Panc1 (cell line): ENCODE data around the gene KDM4B. TPM values are rescaled to one million over a fixed set of nuclear protein-coding genes. Genes with fewer than 3 reads are reported as not detected.
"Not testable (repeated sequence)": the region's sequence is repeated elsewhere in the genome, so short reads cannot be mapped to it uniquely, and the experiment has no call there.

Source experiments
- ATAC-seq: fragments of 200-7000 bp; cut with Tn5 transposase; 2 replicates; pipeline ENCODE4 v1.9.1; 2020; ENCODE audit warnings: mild to moderate bottlenecking, moderate library complexity
- BruUV-seq: library from RNA; stranded (reverse); fragments of 400-500 nt; replicated peaks from 2 replicates; lab custom pipeline; 2021; lab: Mats Ljungman, UMichigan
- CTCF ChIA-PET: fragments of 300-600 bp; sonication (Branson Sonifier 250); formaldehyde crosslinking; loops from one replicate; lab custom pipeline; 2022; ENCODE audit warnings: antibody characterized with exemption; lab: Charles Lee
- POLR2A ChIA-PET: fragments of 300-600 bp; sonication (Branson Sonifier 250); formaldehyde crosslinking; loops from one replicate; lab custom pipeline; 2022; ENCODE audit warnings: antibody characterized with exemption; lab: Charles Lee
- DNase-seq: peaks from one replicate; pipeline ENCODE4 v3.0.0-alpha.2; 2010; ENCODE audit warnings: low read depth, low spot score
- H3K27ac ChIP-seq: 2 replicates; pipeline ENCODE4 v1.5.1; 2011; ENCODE audit warnings: mild to moderate bottlenecking, low read length, inconsistent platforms
- H3K27me3 ChIP-seq: fragments of 200-500 bp; sonication (Bioruptor generic); 2 replicates; pipeline ENCODE4 v1.6.0; 2014; ENCODE audit warnings: low read length, inconsistent platforms; ENCODE audit not compliant: control insufficient read depth, insufficient read depth
- H3K36me3 ChIP-seq: fragments of 200-500 bp; sonication (Bioruptor generic); 2 replicates; pipeline ENCODE4 v1.5.1; 2014; ENCODE audit warnings: inconsistent platforms, mild to moderate bottlenecking, low read length, moderate library complexity; ENCODE audit not compliant: control insufficient read depth, insufficient read depth
- H3K4me1 ChIP-seq: 2 replicates; pipeline ENCODE4 v1.5.1; 2011; ENCODE audit warnings: inconsistent platforms, mild to moderate bottlenecking, low read length, moderate library complexity; ENCODE audit not compliant: control insufficient read depth, insufficient read depth
- H3K4me3 ChIP-seq, 2 experiments: 2 replicates each; pipeline ENCODE4 v1.5.1; 2011 to 2012; ENCODE audit warnings: low read depth in 2 of 2, low read length in 2 of 2, mild to moderate bottlenecking in 2 of 2, inconsistent platforms in 1 of 2, moderate library complexity in 1 of 2
- H3K9me3 ChIP-seq: fragments of 200-500 bp; sonication (Bioruptor generic); 2 replicates; pipeline ENCODE4 v1.5.1; 2014; ENCODE audit warnings: low read depth, mild to moderate bottlenecking, inconsistent platforms, low read length, moderate library complexity; ENCODE audit not compliant: control insufficient read depth, insufficient read depth
- POLR2AphosphoS5 ChIP-seq: IDR thresholded peaks from 2 replicates; pipeline ENCODE4 v1.6.1; 2012; ENCODE audit warnings: mild to moderate bottlenecking, low read depth, low read length, moderate library complexity
- SIN3A ChIP-seq: IDR thresholded peaks from 2 replicates; pipeline ENCODE4 v1.6.1; 2012; ENCODE audit warnings: low read depth, mild to moderate bottlenecking, low read length, moderate library complexity, borderline replicate concordance; ENCODE audit not compliant: insufficient read depth
- TCF7L2 ChIP-seq: IDR thresholded peaks from 2 replicates; pipeline ENCODE4 v1.6.1; 2011; ENCODE audit warnings: mild to moderate bottlenecking, low read depth, low read length, inconsistent platforms
- in situ Hi-C: cut with HindIII; loops from 2 replicates; pipeline ENCODE4 v1.10.0; 2016; ENCODE audit warnings: low sequenced_read_pairs, low pct_unique_long_range_greater_than_20kb
- intact Hi-C: fragments of 100-400 bp; cut with micrococcal nuclease; formaldehyde crosslinking; loops from one replicate; pipeline ENCODE4 v1.10.0; 2022; ENCODE audit not compliant: unreplicated experiment
- total RNA-seq: library from RNA; stranded (reverse); gene quantifications from one replicate; pipeline ENCODE4 v1.2.1, GENCODE V29; 2021; ENCODE audit not compliant: unreplicated experiment
- TF ChIP-seq, protein P1 (sequence below): fragments of 450-650 bp; IDR thresholded peaks from 2 replicates; pipeline ENCODE4 v1.5.1; 2017; ENCODE audit warnings: mild to moderate bottlenecking
- TF ChIP-seq, protein P2 (sequence below), 2 experiments: IDR thresholded peaks; 2 replicates each; pipeline ENCODE4 v1.6.1; 2011 to 2012; ENCODE audit warnings: low read depth in 2 of 2, control low read depth in 1 of 2, low read length in 1 of 2, mild to moderate bottlenecking in 1 of 2, moderate library complexity in 1 of 2; ENCODE audit not compliant: insufficient read depth in 1 of 2

KDM4B gene
- total RNA-seq, 1 experiment from 2014 or later, result 18.4 TPM

DNA sequence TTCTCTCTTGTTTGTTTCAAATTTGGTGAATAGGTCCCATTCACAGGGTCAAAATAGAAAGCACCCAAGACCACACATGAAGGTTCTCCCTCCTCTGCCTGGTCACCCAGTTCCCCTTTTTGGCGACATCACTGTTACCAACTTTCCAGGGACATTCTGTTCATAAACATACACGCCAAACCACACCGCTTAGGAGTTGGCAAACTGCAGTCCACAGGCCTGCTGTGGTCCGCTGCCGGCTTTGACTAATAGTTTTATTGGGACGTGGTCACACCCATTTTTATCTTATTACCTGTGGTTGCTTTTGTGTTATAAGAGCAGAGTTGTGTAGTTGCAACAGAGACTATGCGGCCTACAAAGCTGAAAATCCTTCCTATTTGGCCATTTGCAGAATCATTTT lies 35.4 kb upstream of the KDM4B start:
- in situ Hi-C loops, result no loop called here
- ChIA-PET CTCF (no interaction called here), POLR2A (no interaction called here)
- BruUV-seq, result no TSS peak
- no peak overlapping the region for H3K27ac ChIP-seq
- H3K4me1 ChIP-seq, result no peaks in the 10 kb centered on the region
- intact Hi-C loops, result no loop called here
- TF ChIP-seq SIN3A (no peak), TCF7L2 (no peak), POLR2AphosphoS5 (no peak)
- TF ChIP-seq, protein P1, sequence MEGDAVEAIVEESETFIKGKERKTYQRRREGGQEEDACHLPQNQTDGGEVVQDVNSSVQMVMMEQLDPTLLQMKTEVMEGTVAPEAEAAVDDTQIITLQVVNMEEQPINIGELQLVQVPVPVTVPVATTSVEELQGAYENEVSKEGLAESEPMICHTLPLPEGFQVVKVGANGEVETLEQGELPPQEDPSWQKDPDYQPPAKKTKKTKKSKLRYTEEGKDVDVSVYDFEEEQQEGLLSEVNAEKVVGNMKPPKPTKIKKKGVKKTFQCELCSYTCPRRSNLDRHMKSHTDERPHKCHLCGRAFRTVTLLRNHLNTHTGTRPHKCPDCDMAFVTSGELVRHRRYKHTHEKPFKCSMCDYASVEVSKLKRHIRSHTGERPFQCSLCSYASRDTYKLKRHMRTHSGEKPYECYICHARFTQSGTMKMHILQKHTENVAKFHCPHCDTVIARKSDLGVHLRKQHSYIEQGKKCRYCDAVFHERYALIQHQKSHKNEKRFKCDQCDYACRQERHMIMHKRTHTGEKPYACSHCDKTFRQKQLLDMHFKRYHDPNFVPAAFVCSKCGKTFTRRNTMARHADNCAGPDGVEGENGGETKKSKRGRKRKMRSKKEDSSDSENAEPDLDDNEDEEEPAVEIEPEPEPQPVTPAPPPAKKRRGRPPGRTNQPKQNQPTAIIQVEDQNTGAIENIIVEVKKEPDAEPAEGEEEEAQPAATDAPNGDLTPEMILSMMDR, result no peak
- TF ChIP-seq, protein P2, sequence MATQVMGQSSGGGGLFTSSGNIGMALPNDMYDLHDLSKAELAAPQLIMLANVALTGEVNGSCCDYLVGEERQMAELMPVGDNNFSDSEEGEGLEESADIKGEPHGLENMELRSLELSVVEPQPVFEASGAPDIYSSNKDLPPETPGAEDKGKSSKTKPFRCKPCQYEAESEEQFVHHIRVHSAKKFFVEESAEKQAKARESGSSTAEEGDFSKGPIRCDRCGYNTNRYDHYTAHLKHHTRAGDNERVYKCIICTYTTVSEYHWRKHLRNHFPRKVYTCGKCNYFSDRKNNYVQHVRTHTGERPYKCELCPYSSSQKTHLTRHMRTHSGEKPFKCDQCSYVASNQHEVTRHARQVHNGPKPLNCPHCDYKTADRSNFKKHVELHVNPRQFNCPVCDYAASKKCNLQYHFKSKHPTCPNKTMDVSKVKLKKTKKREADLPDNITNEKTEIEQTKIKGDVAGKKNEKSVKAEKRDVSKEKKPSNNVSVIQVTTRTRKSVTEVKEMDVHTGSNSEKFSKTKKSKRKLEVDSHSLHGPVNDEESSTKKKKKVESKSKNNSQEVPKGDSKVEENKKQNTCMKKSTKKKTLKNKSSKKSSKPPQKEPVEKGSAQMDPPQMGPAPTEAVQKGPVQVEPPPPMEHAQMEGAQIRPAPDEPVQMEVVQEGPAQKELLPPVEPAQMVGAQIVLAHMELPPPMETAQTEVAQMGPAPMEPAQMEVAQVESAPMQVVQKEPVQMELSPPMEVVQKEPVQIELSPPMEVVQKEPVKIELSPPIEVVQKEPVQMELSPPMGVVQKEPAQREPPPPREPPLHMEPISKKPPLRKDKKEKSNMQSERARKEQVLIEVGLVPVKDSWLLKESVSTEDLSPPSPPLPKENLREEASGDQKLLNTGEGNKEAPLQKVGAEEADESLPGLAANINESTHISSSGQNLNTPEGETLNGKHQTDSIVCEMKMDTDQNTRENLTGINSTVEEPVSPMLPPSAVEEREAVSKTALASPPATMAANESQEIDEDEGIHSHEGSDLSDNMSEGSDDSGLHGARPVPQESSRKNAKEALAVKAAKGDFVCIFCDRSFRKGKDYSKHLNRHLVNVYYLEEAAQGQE (IDR thresholded peaks at IDR 0.05; ENCODE audit: insufficient read depth in 1 of 2, low read depth in 2 of 2, low read length in 1 of 2), result no peak
- ATAC-seq (no peak), DNase-seq (no peak)
- no peaks in the 10 kb centered on the region for H3K36me3 ChIP-seq
- H3K27me3 ChIP-seq, result no peaks in the 10 kb centered on the region
- no peaks in the 10 kb centered on the region for H3K9me3 ChIP-seq
- no peak overlapping the region for H3K4me3 ChIP-seq

DNA sequence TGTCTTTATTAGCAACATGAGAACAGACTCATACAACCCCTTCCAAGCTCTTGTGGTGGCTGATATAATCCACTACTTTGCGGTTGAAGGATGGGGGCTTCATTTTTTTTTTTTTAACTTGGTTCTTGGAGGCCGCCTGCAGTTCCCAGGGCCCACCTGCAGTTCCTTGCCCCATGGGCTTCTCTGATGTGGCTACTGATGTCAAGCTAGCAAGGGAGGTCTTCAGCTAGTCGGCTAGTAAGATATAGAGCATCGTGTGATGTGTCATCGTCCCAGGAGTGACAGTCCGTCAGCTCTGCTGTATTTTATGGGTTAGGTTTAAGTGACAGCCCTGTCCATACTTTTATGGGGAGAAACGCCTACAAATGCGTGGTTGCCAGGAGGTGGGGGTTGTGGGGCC lies 33.5 kb upstream of the KDM4B start:
- H3K36me3 ChIP-seq, result no peaks in the 10 kb centered on the region
- in situ Hi-C loops, result no loop called here

DNA sequence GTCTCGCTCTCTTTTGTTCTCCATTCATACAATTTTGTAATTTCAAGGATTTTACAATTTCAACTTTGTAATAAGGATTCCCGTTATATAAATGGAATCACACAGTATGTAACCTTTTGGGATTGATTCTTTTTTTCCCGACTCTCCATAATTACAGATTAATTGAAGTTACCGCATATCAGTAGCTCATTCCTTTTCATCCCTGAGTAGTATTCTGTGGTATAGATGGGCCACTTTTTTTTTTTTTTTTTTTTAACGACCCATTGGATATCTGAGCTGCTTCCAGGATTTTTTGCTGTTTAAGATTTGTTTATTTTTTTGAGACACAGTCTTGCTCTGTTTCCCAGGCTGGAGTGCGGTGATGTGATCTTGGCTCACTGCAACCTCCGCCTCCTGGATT lies 31.9 kb upstream of the KDM4B start:
- intact Hi-C loops (no loop called here), in situ Hi-C loops (no loop called here)
- Histone ChIP-seq H3K9me3 (no peaks in the 10 kb centered on the region), H3K36me3 (no peaks in the 10 kb centered on the region), H3K27ac (no peak overlapping the region), H3K4me1 (no peaks in the 10 kb centered on the region), H3K27me3 (no peaks in the 10 kb centered on the region), H3K4me3 (no peak overlapping the region)
- ATAC-seq (no peak), DNase-seq (no peak)
- no peak for TF ChIP-seq POLR2AphosphoS5
- no peak for TF ChIP-seq SIN3A
- CTCF ChIA-PET, result interaction anchor here (0.6 to 0.8 kb wide), 2 partner anchors 95 to 723 kb away, joined by 3 to 4 read pairs; no protein-coding TSS in a partner anchor
- BruUV-seq, result no TSS peak
- POLR2A ChIA-PET, result no interaction called here

More for the DNA sequence above, 33.5 kb upstream of the KDM4B start:
- no TSS peak for BruUV-seq
- ATAC-seq, result no peak
- Histone ChIP-seq H3K4me1 (no peaks in the 10 kb centered on the region), H3K4me3 (no peak overlapping the region), H3K27me3 (no peaks in the 10 kb centered on the region), H3K9me3 (no peaks in the 10 kb centered on the region), H3K27ac (no peak overlapping the region)
- TF ChIP-seq TCF7L2, result no peak
- DNase-seq, result no peak
- ChIA-PET CTCF (no interaction called here), POLR2A (no interaction called here)
- intact Hi-C loops, result no loop called here

DNA sequence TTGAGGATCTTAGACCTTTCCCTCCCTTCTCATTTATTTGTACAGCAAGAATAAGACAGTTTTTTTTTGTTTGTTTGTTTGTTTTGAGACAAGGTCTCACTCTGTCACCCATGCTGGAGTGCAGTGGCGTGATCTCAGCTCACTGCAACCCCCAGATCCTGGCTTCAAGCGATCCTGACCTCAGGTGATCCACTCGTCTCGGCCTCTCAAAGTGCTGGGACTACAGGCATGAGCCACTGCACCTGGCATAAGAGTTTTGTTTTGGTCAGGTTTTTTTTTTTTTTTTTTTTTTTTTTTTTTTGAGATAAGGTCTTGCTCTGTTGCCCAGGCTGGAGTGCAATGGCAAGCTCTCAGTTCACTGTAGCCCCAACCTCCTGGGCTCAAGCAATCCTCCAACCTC lies 30.5 kb upstream of the KDM4B start:
- CTCF ChIA-PET, ATAC-seq, intact Hi-C loops, H3K4me1 ChIP-seq, H3K9me3 ChIP-seq, H3K27ac ChIP-seq, BruUV-seq, H3K36me3 ChIP-seq, H3K4me3 ChIP-seq, DNase-seq, H3K27me3 ChIP-seq, POLR2A ChIA-PET, in situ Hi-C loops: not testable (repeated sequence)
